ENCODE data around the gene LTO1. TPM values are rescaled to one million over a fixed set of nuclear protein-coding genes. Genes with fewer than 3 reads are reported as not detected.

Gene LTO1
- polyA plus RNA-seq, 1 of the 3 experiments (the other 2 are of a cell fraction), result 30.8 TPM

DNA sequence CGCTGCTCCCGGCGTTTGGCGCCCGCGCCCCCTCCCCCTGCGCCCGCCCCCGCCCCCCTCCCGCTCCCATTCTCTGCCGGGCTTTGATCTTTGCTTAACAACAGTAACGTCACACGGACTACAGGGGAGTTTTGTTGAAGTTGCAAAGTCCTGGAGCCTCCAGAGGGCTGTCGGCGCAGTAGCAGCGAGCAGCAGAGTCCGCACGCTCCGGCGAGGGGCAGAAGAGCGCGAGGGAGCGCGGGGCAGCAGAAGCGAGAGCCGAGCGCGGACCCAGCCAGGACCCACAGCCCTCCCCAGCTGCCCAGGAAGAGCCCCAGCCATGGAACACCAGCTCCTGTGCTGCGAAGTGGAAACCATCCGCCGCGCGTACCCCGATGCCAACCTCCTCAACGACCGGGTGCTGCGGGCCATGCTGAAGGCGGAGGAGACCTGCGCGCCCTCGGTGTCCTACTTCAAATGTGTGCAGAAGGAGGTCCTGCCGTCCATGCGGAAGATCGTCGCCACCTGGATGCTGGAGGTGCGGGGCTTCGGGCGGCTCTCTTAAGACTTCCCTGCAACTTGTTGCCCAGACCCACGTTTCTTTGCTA is 34.1 kb downstream of the LTO1 start, which contains the start of gene CCND1 (continued):
- no peak for TF ChIP-seq IRF3 (IDR thresholded peaks at IDR 0.05; ENCODE audit: low read depth, low read length)
- no peak for TF ChIP-seq ZBTB33 (IDR thresholded peaks at IDR 0.05; ENCODE audit: borderline replicate concordance, low read depth)
- TF ChIP-seq TEAD4 (IDR thresholded peaks at IDR 0.05; ENCODE audit: borderline replicate concordance, insufficient read depth), result no peak
- no peak for TF ChIP-seq RXRA (IDR thresholded peaks at IDR 0.05; ENCODE audit: borderline replicate concordance, low read depth)
- no peak for TF ChIP-seq JUND (IDR thresholded peaks at IDR 0.05)
- no peak for TF ChIP-seq GABPA (IDR thresholded peaks at IDR 0.05; ENCODE audit: low read depth)
- TF ChIP-seq POLR2AphosphoS5 (IDR thresholded peaks at IDR 0.05; ENCODE audit: low read depth, low read length), result peak; percentile 99
- no peak for TF ChIP-seq MEF2A (IDR thresholded peaks at IDR 0.05; ENCODE audit: borderline replicate concordance, low read depth)
- TF ChIP-seq RFX5 (IDR thresholded peaks at IDR 0.05; ENCODE audit: low read length), result peak; percentile 97
- peak; percentile 55 for TF ChIP-seq RAD21 (IDR thresholded peaks at IDR 0.05; ENCODE audit: low read length)
- peak; percentile 97 for TF ChIP-seq TAF1 (IDR thresholded peaks at IDR 0.05; ENCODE audit: borderline replicate concordance, low read depth, low read length)
- no peak; a peak in 2 of 4 replicates for TF ChIP-seq EP300 (IDR thresholded peaks at IDR 0.05; ENCODE audit: borderline replicate concordance in 1 of 2, low read depth in 1 of 2, low read length in 1 of 2)
- peak; percentile 74 for TF ChIP-seq REST (IDR thresholded peaks at IDR 0.05; ENCODE audit: low read depth, low read length)
- no peak for TF ChIP-seq EZH2phosphoT487 (IDR thresholded peaks at IDR 0.05; ENCODE audit: borderline replicate concordance, low read depth)
- no peak for TF ChIP-seq NRF1 (IDR thresholded peaks at IDR 0.05; ENCODE audit: low read depth, low read length)
- TF ChIP-seq CTCF (IDR thresholded peaks at IDR 0.05), result 0 out of 2 replicates have a peak, but pooled peaks have one; percentile 27
- TF ChIP-seq, protein P1, sequence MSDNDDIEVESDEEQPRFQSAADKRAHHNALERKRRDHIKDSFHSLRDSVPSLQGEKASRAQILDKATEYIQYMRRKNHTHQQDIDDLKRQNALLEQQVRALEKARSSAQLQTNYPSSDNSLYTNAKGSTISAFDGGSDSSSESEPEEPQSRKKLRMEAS (IDR thresholded peaks at IDR 0.05; ENCODE audit: low read depth), result peak; percentile 54
